Nephron progenitor cell (in vitro differentiated cells): Measurements from ENCODE around the gene COPB2.

Source experiments
- DNase-seq: peaks from one replicate; pipeline ENCODE4 v3.0.0; 2021
- H3K27ac Mint-ChIP-seq: 2 replicates; pipeline ENCODE4 v1.8.0; 2021; ENCODE audit warnings: mild to moderate bottlenecking, moderate library complexity, mixed read lengths
- H3K27me3 Mint-ChIP-seq: 2 replicates; pipeline ENCODE4 v1.8.0; 2021; ENCODE audit warnings: mild to moderate bottlenecking, low read depth, mixed read lengths; ENCODE audit not compliant: poor library complexity
- H3K36me3 Mint-ChIP-seq: 2 replicates; pipeline ENCODE4 v1.8.0; 2021; ENCODE audit warnings: low read depth, mixed read lengths
- H3K4me1 Mint-ChIP-seq: 2 replicates; pipeline ENCODE4 v1.8.0; 2021; ENCODE audit warnings: mixed read lengths
- H3K4me3 Mint-ChIP-seq: 2 replicates; pipeline ENCODE4 v1.8.0; 2021; ENCODE audit warnings: mild to moderate bottlenecking, moderate library complexity, mixed read lengths
- H3K9me3 Mint-ChIP-seq: 2 replicates; pipeline ENCODE4 v1.8.0; 2021; ENCODE audit warnings: mild to moderate bottlenecking, moderate library complexity, mixed read lengths
- CTCF ChIP-seq: fragments of 200-600 bp; sonication (generic); IDR thresholded peaks from 2 replicates; pipeline ENCODE4 v1.5.0; 2021; ENCODE audit warnings: antibody characterized with exemption

COPB2 gene

GRCh38 chr3:139389552-139390368, at the start of gene COPB2:
TSS of gene COPB2 (minus strand) at chr3:139389647. CDS start at chr3:139389550, 97 bp downstream.
- peak within 1 kb of the TSS; percentile 100 for H3K27ac Mint-ChIP-seq
- H3K4me1 Mint-ChIP-seq, result peaks cover 58% of the 10 kb centered on the region
- H3K4me3 Mint-ChIP-seq, result peak within 1 kb of the TSS; percentile 99
- peak; percentile 100 for DNase-seq
- no peak for TF ChIP-seq CTCF
- H3K27me3 Mint-ChIP-seq, result no peaks in the 10 kb centered on the region
- H3K9me3 Mint-ChIP-seq, result no peaks in the 10 kb centered on the region
- no peaks in the 10 kb centered on the region for H3K36me3 Mint-ChIP-seq

GRCh38 chr3:139434764-139435307, 45.4 kb upstream of the COPB2 start:
- Mint-ChIP-seq H3K36me3 (peaks cover 36% of the 10 kb centered on the region), H3K4me3 (no peak overlapping the region), H3K27ac (no peak overlapping the region), H3K4me1 (peaks cover 16% of the 10 kb centered on the region), H3K9me3 (peaks cover 11% of the 10 kb centered on the region), H3K27me3 (peaks cover 9% of the 10 kb centered on the region)
- no peak for DNase-seq
- no peak for TF ChIP-seq CTCF

GRCh38 chr3:139434228-139434627, 44.8 kb upstream of the COPB2 start:
- H3K27me3 Mint-ChIP-seq, result peaks cover 9% of the 10 kb centered on the region
- DNase-seq, result no peak
- peak overlapping the region; percentile 17 for H3K27ac Mint-ChIP-seq
- no peak for TF ChIP-seq CTCF
- H3K4me1 Mint-ChIP-seq, result peaks cover 11% of the 10 kb centered on the region
- peaks cover 11% of the 10 kb centered on the region for H3K9me3 Mint-ChIP-seq
- no peak overlapping the region for H3K4me3 Mint-ChIP-seq
- peaks cover 36% of the 10 kb centered on the region for H3K36me3 Mint-ChIP-seq

GRCh38 chr3:139433089-139433488, 43.6 kb upstream of the COPB2 start:
- DNase-seq, result no peak
- peaks cover 11% of the 10 kb centered on the region for H3K9me3 Mint-ChIP-seq
- no peak overlapping the region for H3K4me3 Mint-ChIP-seq
- peaks cover 31% of the 10 kb centered on the region for H3K36me3 Mint-ChIP-seq
- H3K27ac Mint-ChIP-seq, result no peak overlapping the region
- H3K4me1 Mint-ChIP-seq, result peaks cover 22% of the 10 kb centered on the region
- peaks cover 13% of the 10 kb centered on the region for H3K27me3 Mint-ChIP-seq
- no peak for TF ChIP-seq CTCF

- no peak for TF ChIP-seq CTCF
- peaks cover 31% of the 10 kb centered on the region for H3K36me3 Mint-ChIP-seq
- DNase-seq, result peak; percentile 22
- H3K4me1 Mint-ChIP-seq, result peaks cover 27% of the 10 kb centered on the region
- no peak overlapping the region for H3K4me3 Mint-ChIP-seq
- H3K27me3 Mint-ChIP-seq, result peaks cover 7% of the 10 kb centered on the region
- H3K27ac Mint-ChIP-seq, result no peak overlapping the region
- peaks cover 11% of the 10 kb centered on the region for H3K9me3 Mint-ChIP-seq
Measured at GRCh38 chr3:139430493-139430892, 41.0 kb upstream of the COPB2 start.
